HepG2 (cell line): ENCODE results near the gene JMJD8. TPM values are rescaled to one million over a fixed set of nuclear protein-coding genes. Genes with fewer than 3 reads are reported as not detected.

Source experiments
- ATAC-seq: fragments of 200-7000 bp; cut with Tn5 transposase; 3 replicates; pipeline ENCODE4 v1.9.1; 2020; ENCODE audit warnings: mild to moderate bottlenecking, moderate library complexity
- BruUV-seq: library from RNA; stranded (reverse); fragments of 400-500 nt; replicated peaks from 2 replicates; lab custom pipeline; 2021; lab: Mats Ljungman, UMichigan
- CTCF ChIA-PET: fragments of 300-600 bp; formaldehyde crosslinking; extraction: SDS; loops from one replicate; lab custom pipeline; 2021; ENCODE audit warnings: low total read pairs, inconsistent platforms, low intra/inter-chr PET ratio; lab: Yijun Ruan, JAX
- POLR2A ChIA-PET: fragments of 350-600 bp; sonication (Branson Sonifier 250); formaldehyde crosslinking; loops from one replicate; lab custom pipeline; 2020; ENCODE audit warnings: antibody characterized with exemption, inconsistent platforms; lab: Yijun Ruan, JAX
- DNase-seq: peaks from one replicate; pipeline ENCODE4 v3.0.0-alpha.2; 2015; ENCODE audit warnings: low spot score
- FAIRE-seq: peaks from 3 replicates; lab custom pipeline; 2011; peaks lifted over from hg19 to GRCh38; lab: Jason Lieb, UNC
- H2AFZ ChIP-seq: one replicate; pipeline ENCODE4 v1.6.1; 2011; ENCODE audit warnings: low read length, inconsistent platforms
- H3K27ac ChIP-seq: fragments of 300-600 bp; 3 replicates; pipeline ENCODE4 v1.8.0; 2011; ENCODE audit warnings: mixed run types, mild to moderate bottlenecking, mixed read lengths, low read length, inconsistent platforms; ENCODE audit not compliant: insufficient read depth; ENCODE audit errors: extremely low read length
- H3K27me3 ChIP-seq, 2 experiments: fragments of 200-600 bp in 1 of 2; 2 replicates in 1 of 2; 3 replicates in 1 of 2; pipeline versions ENCODE4 v1.6.0 to v1.8.0; 2011; ENCODE audit warnings: low read length in 2 of 2, mild to moderate bottlenecking in 2 of 2, moderate library complexity in 2 of 2, inconsistent platforms in 1 of 2; ENCODE audit not compliant: insufficient read depth in 2 of 2, control insufficient read depth in 1 of 2
- H3K36me3 ChIP-seq, 2 experiments: fragments of 200-600 bp in 1 of 2; replicated peaks in 1 of 2; 2 replicates in 1 of 2; 3 replicates in 1 of 2; pipeline versions ENCODE4 v1.5.1 to v1.8.0; 2011; ENCODE audit warnings: low read length in 2 of 2, inconsistent platforms in 1 of 2; ENCODE audit not compliant: insufficient read depth in 2 of 2, control insufficient read depth in 1 of 2
- H3K4me1 ChIP-seq: 2 replicates; pipeline ENCODE4 v1.5.1; 2012; ENCODE audit warnings: low read length, inconsistent platforms; ENCODE audit not compliant: insufficient read depth
- H3K4me2 ChIP-seq: 2 replicates; pipeline ENCODE4 v1.6.0; 2011; ENCODE audit warnings: low read depth, low read length, inconsistent platforms
- H3K4me3 ChIP-seq, 3 experiments: fragments of 200-600 bp in 1 of 3; sonication (generic), shearing (Covaris generic) in 1 of 3; replicated peaks in 1 of 3; 2 replicates each; pipeline ENCODE4 v1.5.1; 2011 to 2016; ENCODE audit warnings: low read length in 3 of 3, inconsistent platforms in 2 of 3, low read depth in 2 of 3, mild to moderate bottlenecking in 2 of 3, control low read depth in 1 of 3, mixed read lengths in 1 of 3; ENCODE audit not compliant: insufficient read depth in 1 of 3
- H3K79me2 ChIP-seq: one replicate; pipeline ENCODE4 v1.6.1; 2011; ENCODE audit warnings: low read length, inconsistent platforms; ENCODE audit not compliant: insufficient read depth
- H3K9ac ChIP-seq: 2 replicates; pipeline ENCODE4 v1.6.0; 2011; ENCODE audit warnings: mild to moderate bottlenecking, low read depth, low read length, inconsistent platforms; ENCODE audit not compliant: insufficient read depth
- H3K9me3 ChIP-seq: 2 replicates; pipeline ENCODE4 v1.5.1; 2012; ENCODE audit warnings: mild to moderate bottlenecking, low read length
- H4K20me1 ChIP-seq: 2 replicates; pipeline ENCODE4 v1.6.0; 2011; ENCODE audit warnings: inconsistent platforms, mild to moderate bottlenecking, low read length, moderate library complexity; ENCODE audit not compliant: insufficient read depth
- KLF15 ChIP-seq: sonication (generic); formaldehyde crosslinking; IDR thresholded peaks from 2 replicates; pipeline ENCODE4 v1.8.1; 2023; ENCODE audit warnings: borderline replicate concordance, mild to moderate bottlenecking, inconsistent platforms, missing genetic modification reagents, mixed read lengths
- MTF2 ChIP-seq: sonication (generic); formaldehyde crosslinking; IDR thresholded peaks from 2 replicates; pipeline ENCODE4 v1.5.0; 2020; ENCODE audit warnings: missing genetic modification reagents, borderline replicate concordance
- REL ChIP-seq: sonication (generic); formaldehyde crosslinking; conservative IDR thresholded peaks from 2 replicates; pipeline ENCODE4 v1.8.0; 2022; ENCODE audit warnings: mild to moderate bottlenecking, missing genetic modification reagents, moderate library complexity
- U2AF2 ChIP-seq: fragments of 200-400 bp; formaldehyde crosslinking; IDR thresholded peaks from 2 replicates; pipeline ENCODE4 v1.6.1; 2017; ENCODE audit warnings: low read depth, mild to moderate bottlenecking, low read length
- ZC3H13 ChIP-seq: sonication (generic); formaldehyde crosslinking; IDR thresholded peaks from 2 replicates; pipeline ENCODE4 v1.8.1; 2023; ENCODE audit warnings: mild to moderate bottlenecking, missing genetic modification reagents, moderate library complexity
- ZIK1 ChIP-seq: sonication (generic); formaldehyde crosslinking; IDR thresholded peaks from 2 replicates; pipeline ENCODE4 v1.5.0; 2020; ENCODE audit warnings: mild to moderate bottlenecking, low read depth, missing genetic modification reagents, borderline replicate concordance
- ZNF18 ChIP-seq: sonication (generic); formaldehyde crosslinking; IDR thresholded peaks from 2 replicates; pipeline ENCODE4 v1.8.0; 2022; ENCODE audit warnings: mild to moderate bottlenecking, missing genetic modification reagents; ENCODE audit not compliant: insufficient replicate concordance
- ZNF33A ChIP-seq: sonication (generic); formaldehyde crosslinking; IDR thresholded peaks from 2 replicates; pipeline ENCODE4 v1.5.1; 2020; ENCODE audit warnings: missing genetic modification reagents, mild to moderate bottlenecking, moderate library complexity, borderline replicate concordance
- ZNF407 ChIP-seq: sonication (generic); formaldehyde crosslinking; IDR thresholded peaks from one replicate; pipeline ENCODE4 v1.5.1; 2020; ENCODE audit warnings: mild to moderate bottlenecking, missing genetic modification reagents; ENCODE audit errors: not compliant biosample characterization
- whole genome bisulfite sequencing: methylation state at CpG from one replicate; pipeline ENCODE4 v1.1.6; 2017; ENCODE audit warnings: low lambda C conversion rate; 5-methylcytosine and 5-hydroxymethylcytosine counted together
- in situ Hi-C: cut with HindIII; loops from 2 replicates; pipeline ENCODE4 v1.10.0; 2017; ENCODE audit warnings: low pct_unique_long_range_greater_than_20kb; ENCODE audit not compliant: extremely low pct_ligation_motif_present
- intact Hi-C: fragments of 100-400 bp; cut with micrococcal nuclease; formaldehyde crosslinking; loops from one replicate; pipeline ENCODE4 v1.10.0; 2022; ENCODE audit not compliant: unreplicated experiment
- polyA plus RNA-seq, 8 experiments: library from polyadenylated mRNA; depleted of rRNA in 3 of 8; stranded (reverse) in 7 of 8; unstranded in 1 of 8; fragments of >200 nt; fragmentation: Illumina TruSeq in 4 of 8; extraction: Trizol in 4 of 8; gene quantifications; 2 replicates each; pipeline versions ENCODE4 v1.2.1 to v1.2.3, GENCODE V29; 2011 to 2016; ENCODE audit warnings: low read depth in 4 of 8, missing spikeins in 1 of 8, mixed read lengths in 1 of 8; ENCODE audit not compliant: insufficient read depth in 1 of 8
- total RNA-seq, 5 experiments: library from RNA; depleted of rRNA; stranded (reverse); fragments of >200 nt; fragmentation: Illumina TruSeq; extraction: Trizol; gene quantifications; 2 replicates each; pipeline ENCODE4 v1.2.3, GENCODE V29; 2016; ENCODE audit warnings: low read depth in 1 of 5

Gene JMJD8
- total and polyA plus RNA-seq, 2 of the 13 experiments (the other 11 are each of a cell fraction or from before 2014, with no cell fraction given) = 2.6 to 11.8 TPM

GRCh38 chr16:720447-720989 lies 36.4 kb upstream of the JMJD8 start:
- ATAC-seq = peak; percentile 8
- in situ Hi-C loops = no loop called here
- no peak for FAIRE-seq
- TF ChIP-seq ZNF407 = peak; percentile 48
- TF ChIP-seq REL (CRISPR knock-in tag) = 0 out of 2 replicates have a peak, but pooled peaks have one; percentile 30
- 0 out of 2 replicates have a peak, but pooled peaks have one; percentile 37 for TF ChIP-seq KLF15
- TF ChIP-seq ZIK1 (CRISPR knock-in tag) = peak; percentile 20; the same call in 1 of the 2 replicates
- TF ChIP-seq ZC3H13 = peak; percentile 80
- TF ChIP-seq ZNF33A (CRISPR knock-in tag) = peak; percentile 36; the same call in 1 of the 2 replicates
- peak; percentile 74; the same call in 1 of the 2 replicates for TF ChIP-seq MTF2
- peak; percentile 27 for TF ChIP-seq ZNF18 (CRISPR knock-in tag)
- TF ChIP-seq U2AF2 = 0 out of 2 replicates have a peak, but pooled peaks have one; percentile 41

More at GRCh38 chr16:720447-720989, 36.4 kb upstream of the JMJD8 start:
- no peaks in the 10 kb centered on the region for H3K36me3 ChIP-seq
- H3K27me3 ChIP-seq = no peaks in the 10 kb centered on the region
- POLR2A ChIA-PET = interaction anchor here (0.9 to 2.5 kb wide), 15 partner anchors 8 to 184 kb away, joined by 3 to 22 read pairs (median 7); partner anchors contain the start of genes CHTF18, CIAO3, MSLN and RHBDL1
- peak overlapping the region; percentile 77 to 95 (median 85) for H3K4me3 ChIP-seq
- CTCF ChIA-PET = no interaction called here
- peaks cover 38% of the 10 kb centered on the region for H3K4me1 ChIP-seq
- no peaks in the 10 kb centered on the region for H3K9me3 ChIP-seq
- WGBS = 0% methylated on average over 4 of the region's 38 CpGs
- peaks cover 5% of the 10 kb centered on the region for H4K20me1 ChIP-seq
- peak overlapping the region; percentile 88 for H3K9ac ChIP-seq
- H2AFZ ChIP-seq = no peak overlapping the region
- no TSS peak for BruUV-seq
- H3K27ac ChIP-seq = peak overlapping the region; percentile 88
- H3K79me2 ChIP-seq = peaks cover 3% of the 10 kb centered on the region
- peak overlapping the region; percentile 100 for H3K4me2 ChIP-seq
- intact Hi-C loops = no loop called here
- DNase-seq = no peak
